AG04450 (cell line): ENCODE results near the gene KRTAP5-4. TPM values are rescaled to one million over a fixed set of nuclear protein-coding genes. Genes with fewer than 3 reads are reported as not detected.

Experiments
- CTCF ChIA-PET: fragments of 300-600, 350-600 bp; formaldehyde crosslinking; extraction: SDS; loops from one replicate; lab custom pipeline; 2022; ENCODE audit warnings: antibody characterized with exemption, inconsistent platforms; lab: Charles Lee
- POLR2A ChIA-PET: fragments of 350-600 bp; formaldehyde crosslinking; extraction: SDS; loops from one replicate; lab custom pipeline; 2021; ENCODE audit warnings: antibody characterized with exemption, inconsistent platforms; lab: Yijun Ruan, JAX
- DNase-seq: peaks from one replicate; pipeline ENCODE4 v3.0.0-alpha.2; 2011; ENCODE audit warnings: low read depth, low spot score
- H3K27ac ChIP-seq: one replicate; pipeline ENCODE4 v1.5.1; 2012; ENCODE audit warnings: low read depth, low read length, control low read depth
- H3K27me3 ChIP-seq: one replicate; pipeline ENCODE4 v1.6.0; 2012; ENCODE audit warnings: low read length; ENCODE audit not compliant: control insufficient read depth, insufficient read depth
- H3K4me3 ChIP-seq: 2 replicates; pipeline ENCODE4 v1.5.1; 2011; ENCODE audit warnings: mild to moderate bottlenecking, low read depth, low read length, control low read depth
- H3K9me3 ChIP-seq: 2 replicates; pipeline ENCODE4 v1.5.1; 2012; ENCODE audit warnings: low read length; ENCODE audit not compliant: control insufficient read depth, insufficient read depth
- CTCF ChIP-seq: IDR thresholded peaks from 2 replicates; pipeline ENCODE4 v1.5.1; 2011; ENCODE audit warnings: low read depth, low read length, control low read depth, inconsistent platforms
- polyA plus RNA-seq: library from polyadenylated mRNA; depleted of rRNA; stranded (reverse); fragments of >200 nt; gene quantifications from 2 replicates; pipeline ENCODE4 v1.2.3, GENCODE V29; 2011

Gene KRTAP5-4
- polyA plus RNA-seq, 1 experiment, result not detected

- ChIA-PET CTCF (interaction anchor here (0.7 to 1.2 kb wide), 2 partner anchors 27 to 79 kb away, joined by 3 read pairs; no protein-coding TSS in a partner anchor), POLR2A (no interaction called here)
- Histone ChIP-seq H3K4me3 (no peak overlapping the region), H3K9me3 (no peaks in the 10 kb centered on the region), H3K27me3 (peaks cover 42% of the 10 kb centered on the region), H3K27ac (no peak overlapping the region)
- no peak for DNase-seq
- no peak for TF ChIP-seq CTCF
Observed at GRCh38 chr11:1625541-1625940, 3.6 kb upstream of the KRTAP5-4 start.

- Histone ChIP-seq H3K4me3 (no peak overlapping the region), H3K27ac (no peak overlapping the region), H3K27me3 (peaks cover 39% of the 10 kb centered on the region), H3K9me3 (no peaks in the 10 kb centered on the region)
- no peak for DNase-seq
- TF ChIP-seq CTCF, result no peak
- ChIA-PET CTCF (interaction anchor here (1.0 to 1.1 kb wide), 2 partner anchors 29 to 78 kb away, joined by 3 to 4 read pairs; no protein-coding TSS in a partner anchor), POLR2A (no interaction called here)
Observed at GRCh38 chr11:1624621-1625020, 2.7 kb upstream of the KRTAP5-4 start.

GRCh38 chr11:1623716-1624115, 1.8 kb upstream of the KRTAP5-4 start:
- CTCF ChIA-PET, result interaction anchor here (0.8 to 1.1 kb wide), 3 partner anchors 12 to 77 kb away, joined by 3 to 4 read pairs (median 3); no protein-coding TSS in a partner anchor

GRCh38 chr11:1619449-1619848, 2.5 kb downstream of the KRTAP5-4 start:
- H3K27me3 ChIP-seq, result peaks cover 9% of the 10 kb centered on the region
- no peak for DNase-seq
- H3K27ac ChIP-seq, result no peak overlapping the region
- H3K9me3 ChIP-seq, result no peaks in the 10 kb centered on the region
- POLR2A ChIA-PET, result no interaction called here
- H3K4me3 ChIP-seq, result no peak overlapping the region
- CTCF ChIA-PET, result interaction anchor here (0.9 kb wide), 1 partner anchor 33 kb away, joined by 3 read pairs; no protein-coding TSS in a partner anchor
- TF ChIP-seq CTCF, result no peak

More at GRCh38 chr11:1623716-1624115, 1.8 kb upstream of the KRTAP5-4 start:
- Histone ChIP-seq H3K27me3 (peaks cover 34% of the 10 kb centered on the region), H3K27ac (no peak overlapping the region), H3K4me3 (no peak overlapping the region), H3K9me3 (no peaks in the 10 kb centered on the region)
- no peak for TF ChIP-seq CTCF
- POLR2A ChIA-PET, result no interaction called here
- DNase-seq, result no peak

GRCh38 chr11:1618231-1618630, 3.7 kb downstream of the KRTAP5-4 start:
- POLR2A ChIA-PET, result interaction anchor here (0.5 kb wide), 1 partner anchor 20 kb away, joined by 3 read pairs; the partner anchor contains the start of gene KRTAP5-2
- no peak for TF ChIP-seq CTCF
- Histone ChIP-seq H3K27ac (no peak overlapping the region), H3K27me3 (peaks cover 9% of the 10 kb centered on the region), H3K4me3 (no peak overlapping the region), H3K9me3 (no peaks in the 10 kb centered on the region)
- CTCF ChIA-PET, result interaction anchor here (1.0 to 2.2 kb wide), 3 partner anchors 11 to 34 kb away, joined by 3 to 15 read pairs (median 4); partner anchors contain the start of gene KRTAP5-5
- DNase-seq, result no peak
